Keratinocyte (primary cell): ENCODE results near the gene SLC39A9. TPM values are rescaled to one million over a fixed set of nuclear protein-coding genes. Genes with fewer than 3 reads are reported as not detected.

Source experiments
- DNase-seq: peaks from one replicate; pipeline ENCODE4 v3.0.0-alpha.2; 2011; ENCODE audit warnings: low read depth, missing footprints, low spot score
- FAIRE-seq: peaks from 2 replicates; lab custom pipeline; 2011; peaks lifted over from hg19 to GRCh38; lab: Jason Lieb, UNC
- H2AFZ ChIP-seq: 2 replicates; pipeline ENCODE4 v1.6.0; 2012; ENCODE audit warnings: low read length, control low read depth, inconsistent platforms; ENCODE audit not compliant: control insufficient read depth
- H3K27ac ChIP-seq: 2 replicates; pipeline ENCODE4 v1.5.1; 2011; ENCODE audit warnings: low read length; ENCODE audit not compliant: control insufficient read depth, insufficient read depth
- H3K27me3 ChIP-seq: 3 replicates; pipeline ENCODE4 v1.6.0; 2011; ENCODE audit warnings: low read length; ENCODE audit not compliant: control insufficient read depth, insufficient read depth; ENCODE audit errors: extremely low read depth
- H3K36me3 ChIP-seq, 2 experiments: 2 replicates in 1 of 2; 3 replicates in 1 of 2; pipeline ENCODE4 v1.5.1; 2011; ENCODE audit warnings: low read length in 2 of 2, mild to moderate bottlenecking in 1 of 2; ENCODE audit not compliant: control insufficient read depth in 2 of 2, insufficient read depth in 2 of 2; ENCODE audit errors: extremely low read depth in 1 of 2
- H3K4me1 ChIP-seq: 3 replicates; pipeline ENCODE4 v1.5.1; 2011; ENCODE audit warnings: low read length; ENCODE audit not compliant: control insufficient read depth, insufficient read depth; ENCODE audit errors: extremely low read depth
- H3K4me2 ChIP-seq: 3 replicates; pipeline ENCODE4 v1.6.0; 2011; ENCODE audit warnings: low read depth, low read length; ENCODE audit not compliant: control insufficient read depth, insufficient read depth; ENCODE audit errors: extremely low read depth
- H3K4me3 ChIP-seq, 3 experiments: fragments of 200-600 bp in 1 of 3; sonication (generic) in 1 of 3; 2 replicates in 2 of 3; 3 replicates in 1 of 3; pipeline ENCODE4 v1.5.1; 2011 to 2016; ENCODE audit warnings: low read length in 3 of 3, mild to moderate bottlenecking in 3 of 3, control low read depth in 2 of 3, inconsistent platforms in 1 of 3, low read depth in 1 of 3, mixed read lengths in 1 of 3, mixed run types in 1 of 3, moderate library complexity in 1 of 3; ENCODE audit not compliant: control insufficient read depth in 2 of 3, insufficient read depth in 2 of 3; ENCODE audit errors: extremely low read depth in 1 of 3
- H3K79me2 ChIP-seq: 2 replicates; pipeline ENCODE4 v1.6.0; 2012; ENCODE audit warnings: low read length; ENCODE audit not compliant: control insufficient read depth, insufficient read depth
- H3K9ac ChIP-seq: 3 replicates; pipeline ENCODE4 v1.6.0; 2011; ENCODE audit warnings: low read length; ENCODE audit not compliant: control insufficient read depth, insufficient read depth; ENCODE audit errors: extremely low read depth
- H3K9me1 ChIP-seq: 3 replicates; pipeline ENCODE4 v1.6.0; 2011; ENCODE audit warnings: low read length; ENCODE audit not compliant: control insufficient read depth, insufficient read depth; ENCODE audit errors: extremely low read depth
- H3K9me3 ChIP-seq: 2 replicates; pipeline ENCODE4 v1.5.1; 2012; ENCODE audit warnings: low read depth, low read length; ENCODE audit not compliant: control insufficient read depth
- H4K20me1 ChIP-seq: 3 replicates; pipeline ENCODE4 v1.6.0; 2011; ENCODE audit warnings: low read length; ENCODE audit not compliant: control insufficient read depth, insufficient read depth; ENCODE audit errors: extremely low read depth
- EZH2 ChIP-seq: IDR thresholded peaks from one replicate; pipeline ENCODE4 v1.6.1; 2012; ENCODE audit warnings: inconsistent platforms, mild to moderate bottlenecking, low read length, moderate library complexity
- dilution Hi-C: fragments of 300-500 bp; cut with MboI; formaldehyde crosslinking; loops from one replicate; pipeline ENCODE4 v1.7.0; 2020; ENCODE audit warnings: low sequenced_read_pairs; ENCODE audit not compliant: extremely low pct_ligation_motif_present
- polyA plus RNA-seq, 5 experiments: library from polyadenylated mRNA; depleted of rRNA in 3 of 5; stranded (reverse) in 3 of 5; stranded (forward) in 1 of 5; unstranded in 1 of 5; fragments of >200 nt; gene quantifications; 1 replicate in 1 of 5; 2 replicates in 3 of 5; 3 replicates in 1 of 5; pipeline versions ENCODE4 v1.2.1 to v1.2.3, GENCODE V29; 2011 to 2012; ENCODE audit warnings: missing spikeins in 2 of 5, low read depth in 1 of 5, low replicate concordance in 1 of 5
- TF ChIP-seq, protein P1 (sequence below), 3 experiments: IDR thresholded peaks in 1 of 3; conservative IDR thresholded peaks in 1 of 3; optimal IDR thresholded peaks in 1 of 3; 2 replicates in 2 of 3; 3 replicates in 1 of 3; pipeline versions ENCODE3 to v1.5.1; 2011; ENCODE audit warnings: low read length in 3 of 3, mild to moderate bottlenecking in 3 of 3, moderate library complexity in 2 of 3, control low read depth in 1 of 3, inconsistent platforms in 1 of 3; ENCODE audit not compliant: insufficient read depth in 2 of 3; ENCODE audit errors: extremely low read depth in 1 of 3

The SLC39A9 gene
- polyA plus RNA-seq, 1 donor (not counting 4 experiments of a cell fraction or from before 2014, with no cell fraction given), result 58.8 TPM

DNA sequence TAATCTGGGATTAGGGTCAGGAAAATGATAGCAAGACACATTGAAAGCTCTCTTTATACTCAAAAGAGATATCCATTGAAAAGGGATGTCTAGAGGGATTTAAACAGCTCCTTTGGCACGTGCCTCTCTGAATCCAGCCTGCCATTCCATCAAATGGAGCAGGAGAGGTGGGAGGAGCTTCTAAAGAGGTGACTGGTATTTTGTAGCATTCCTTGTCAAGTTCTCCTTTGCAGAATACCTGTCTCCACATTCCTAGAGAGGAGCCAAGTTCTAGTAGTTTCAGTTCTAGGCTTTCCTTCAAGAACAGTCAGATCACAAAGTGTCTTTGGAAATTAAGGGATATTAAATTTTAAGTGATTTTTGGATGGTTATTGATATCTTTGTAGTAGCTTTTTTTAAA, 60.6 kb downstream of the SLC39A9 start:
- no peak for DNase-seq
- Histone ChIP-seq H3K9me1 (peaks cover 2% of the 10 kb centered on the region), H3K9me3 (no peaks in the 10 kb centered on the region), H3K9ac (no peak overlapping the region), H3K27ac (no peak overlapping the region), H2AFZ (no peak overlapping the region), H3K36me3 (peaks cover 10 to 15% of the 10 kb centered on the region in 2 experiments), H3K4me2 (no peak overlapping the region), H3K4me1 (no peaks in the 10 kb centered on the region), H4K20me1 (no peaks in the 10 kb centered on the region), H3K79me2 (no peaks in the 10 kb centered on the region), H3K4me3 (no peak overlapping the region), H3K27me3 (no peaks in the 10 kb centered on the region)
- dilution Hi-C loops, result loop anchor here (5.0 kb wide), 1 partner anchor 77 kb away; no protein-coding TSS in a partner anchor
- TF ChIP-seq, protein P1, sequence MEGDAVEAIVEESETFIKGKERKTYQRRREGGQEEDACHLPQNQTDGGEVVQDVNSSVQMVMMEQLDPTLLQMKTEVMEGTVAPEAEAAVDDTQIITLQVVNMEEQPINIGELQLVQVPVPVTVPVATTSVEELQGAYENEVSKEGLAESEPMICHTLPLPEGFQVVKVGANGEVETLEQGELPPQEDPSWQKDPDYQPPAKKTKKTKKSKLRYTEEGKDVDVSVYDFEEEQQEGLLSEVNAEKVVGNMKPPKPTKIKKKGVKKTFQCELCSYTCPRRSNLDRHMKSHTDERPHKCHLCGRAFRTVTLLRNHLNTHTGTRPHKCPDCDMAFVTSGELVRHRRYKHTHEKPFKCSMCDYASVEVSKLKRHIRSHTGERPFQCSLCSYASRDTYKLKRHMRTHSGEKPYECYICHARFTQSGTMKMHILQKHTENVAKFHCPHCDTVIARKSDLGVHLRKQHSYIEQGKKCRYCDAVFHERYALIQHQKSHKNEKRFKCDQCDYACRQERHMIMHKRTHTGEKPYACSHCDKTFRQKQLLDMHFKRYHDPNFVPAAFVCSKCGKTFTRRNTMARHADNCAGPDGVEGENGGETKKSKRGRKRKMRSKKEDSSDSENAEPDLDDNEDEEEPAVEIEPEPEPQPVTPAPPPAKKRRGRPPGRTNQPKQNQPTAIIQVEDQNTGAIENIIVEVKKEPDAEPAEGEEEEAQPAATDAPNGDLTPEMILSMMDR (optimal IDR thresholded peaks at IDR 0.05 in 1 of 3, IDR thresholded peaks at IDR 0.05 in 1 of 3, conservative IDR thresholded peaks at IDR 0.05 in 1 of 3; ENCODE audit: extremely low read depth in 1 of 3, insufficient read depth in 2 of 3, low read length in 3 of 3), result no peak
- TF ChIP-seq EZH2, result no peak
- FAIRE-seq, result no peak

DNA sequence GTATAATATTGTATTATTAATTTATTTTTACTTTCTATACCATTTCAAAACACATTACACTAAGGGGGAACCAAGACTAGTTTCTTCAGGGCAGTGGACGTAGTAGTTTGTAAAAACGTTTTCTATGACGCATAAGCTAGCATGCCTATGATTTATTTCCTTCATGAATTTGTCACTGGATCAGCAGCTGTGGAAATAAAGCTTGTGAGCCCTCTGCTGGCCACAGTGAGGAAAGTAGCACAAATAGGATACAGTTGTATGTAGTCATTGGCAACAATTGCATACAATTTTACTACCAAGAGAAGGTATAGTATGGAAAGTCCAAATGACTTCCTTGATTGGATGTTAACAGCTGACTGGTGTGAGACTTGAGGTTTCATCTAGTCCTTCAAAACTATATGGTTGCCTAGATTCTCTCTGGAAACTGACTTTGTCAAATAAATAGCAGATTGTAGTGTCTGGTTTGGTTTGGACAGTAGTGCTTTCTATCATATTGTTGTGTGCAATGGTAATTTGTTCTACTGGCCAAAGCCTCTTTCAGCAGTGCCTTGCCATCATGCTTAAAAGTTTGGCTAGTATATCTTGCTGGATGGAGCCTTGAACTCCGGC, 61.7 kb downstream of the SLC39A9 start:
- dilution Hi-C loops, result no loop called here
- Histone ChIP-seq H3K4me1 (no peaks in the 10 kb centered on the region), H2AFZ (no peak overlapping the region), H3K9me1 (peaks cover 2% of the 10 kb centered on the region), H3K27ac (no peak overlapping the region), H4K20me1 (no peaks in the 10 kb centered on the region), H3K79me2 (no peaks in the 10 kb centered on the region), H3K4me2 (no peak overlapping the region), H3K9me3 (no peaks in the 10 kb centered on the region), H3K27me3 (no peaks in the 10 kb centered on the region), H3K9ac (no peak overlapping the region), H3K4me3 (no peak overlapping the region), H3K36me3 (peaks cover 10 to 14% of the 10 kb centered on the region in 2 experiments)
- DNase-seq (peak; percentile 35), FAIRE-seq (peak; percentile 72)
- TF ChIP-seq, protein P1 (optimal IDR thresholded peaks at IDR 0.05 in 1 of 3, IDR thresholded peaks at IDR 0.05 in 1 of 3, conservative IDR thresholded peaks at IDR 0.05 in 1 of 3; ENCODE audit: extremely low read depth in 1 of 3, insufficient read depth in 2 of 3, low read length in 3 of 3), result peak; percentile 62 to 84 (median 73)
- no peak for TF ChIP-seq EZH2
